GM23248 (cell line): ENCODE measurements around the gene PLXDC1.

Source experiments
- EZH2 ChIP-seq: fragments of 200-600 bp; sonication (generic); IDR thresholded peaks from 2 replicates; pipeline ENCODE4 v1.6.1; 2018; ENCODE audit warnings: antibody characterized with exemption, mild to moderate bottlenecking; ENCODE audit not compliant: insufficient read depth, poor library complexity, severe bottlenecking
- EZH2phosphoT487 ChIP-seq: fragments of 200-600 bp; sonication (generic); IDR thresholded peaks from 2 replicates; pipeline ENCODE4 v1.6.1; 2018; ENCODE audit warnings: antibody characterized with exemption, moderate library complexity, mild to moderate bottlenecking, low read depth; ENCODE audit not compliant: insufficient read depth

- TF ChIP-seq EZH2 (no peak), EZH2phosphoT487 (no peak)
Observed at GRCh38 chr17:39110435-39111136, 40.9 kb downstream of the PLXDC1 start.
